ENCODE measurements around the gene FMN1.

Gene FMN1

DNA sequence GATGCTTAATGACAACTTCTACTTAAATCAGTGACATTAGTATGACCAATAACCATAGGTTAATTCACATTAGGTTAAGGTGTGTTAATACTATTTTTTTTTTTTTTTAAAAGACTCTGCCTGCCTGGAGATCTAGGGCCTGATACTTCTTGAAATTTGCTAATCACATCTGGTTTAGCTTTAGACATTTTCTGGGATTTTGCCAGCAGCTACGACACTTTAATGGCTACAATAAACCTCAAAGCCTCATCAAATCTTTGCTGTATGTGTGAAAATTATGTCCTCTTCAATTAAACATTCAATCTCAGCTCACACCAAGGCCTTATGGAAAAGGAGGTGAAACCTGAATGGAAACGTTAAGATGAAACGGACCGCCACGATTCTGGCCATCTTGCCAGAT is 308.8 kb downstream of the FMN1 start:
- DNase-seq (ENCODE audit: low spot score) = no peak

DNA sequence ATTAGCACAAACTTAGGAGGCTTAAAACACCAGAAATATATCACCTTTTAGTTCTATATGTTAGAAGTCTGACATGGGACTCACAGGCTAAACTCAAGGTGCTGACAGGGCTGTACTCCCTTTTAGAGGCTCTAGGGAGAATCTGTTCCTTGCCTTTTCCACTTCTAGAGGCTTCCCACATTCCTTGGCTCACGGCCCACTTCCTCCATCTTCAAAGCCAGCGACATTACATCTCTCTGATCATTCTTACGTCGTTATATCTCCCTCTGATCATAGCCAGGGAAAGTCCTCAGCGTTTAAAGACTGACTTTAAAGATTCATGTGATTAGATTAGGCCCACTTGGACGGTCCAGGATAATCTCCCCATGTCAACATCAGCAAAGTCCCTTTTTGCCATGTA is 310.4 kb downstream of the FMN1 start:
- no peak for DNase-seq (ENCODE audit: low spot score)

DNA sequence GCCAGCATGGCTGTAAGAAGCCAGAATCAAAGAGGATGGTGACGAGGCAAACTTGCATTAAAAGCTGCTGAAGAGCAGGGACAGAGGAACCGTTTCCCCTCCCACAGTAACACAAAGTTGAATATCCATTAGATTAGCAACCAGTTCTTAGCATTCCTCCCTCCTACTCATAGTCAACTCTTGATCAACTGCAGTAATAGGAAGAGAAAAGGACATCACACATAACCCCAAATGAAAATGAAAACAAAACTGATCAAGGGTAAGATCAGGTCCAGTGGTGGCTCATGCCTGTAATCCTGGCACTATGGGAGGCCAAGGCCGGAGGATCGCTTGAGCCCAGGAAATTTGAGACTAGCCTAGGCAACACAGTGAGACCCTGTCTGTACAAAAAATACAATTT is 311.6 kb downstream of the FMN1 start:
- DNase-seq (ENCODE audit: low spot score) = no peak

DNA sequence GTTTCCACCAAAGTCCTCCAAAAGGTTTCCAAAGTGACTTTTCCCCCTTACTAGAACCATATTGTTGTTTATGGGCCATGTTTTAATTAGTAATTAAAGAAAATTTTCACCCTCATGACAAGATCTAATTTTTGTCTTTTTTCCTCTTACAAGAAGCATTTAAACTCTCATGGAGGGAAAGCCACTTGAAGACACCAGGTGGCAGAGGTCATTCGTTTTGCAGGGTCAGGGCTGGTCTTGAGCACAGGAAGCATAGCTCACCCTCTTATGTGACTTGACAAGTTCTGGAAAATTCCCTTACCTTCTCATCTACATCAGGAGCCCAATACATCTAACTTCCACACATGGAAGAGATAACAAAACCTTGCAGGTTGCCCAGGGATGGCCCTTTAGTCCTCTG is 313.0 kb downstream of the FMN1 start:
- DNase-seq (ENCODE audit: low spot score) = no peak

DNA sequence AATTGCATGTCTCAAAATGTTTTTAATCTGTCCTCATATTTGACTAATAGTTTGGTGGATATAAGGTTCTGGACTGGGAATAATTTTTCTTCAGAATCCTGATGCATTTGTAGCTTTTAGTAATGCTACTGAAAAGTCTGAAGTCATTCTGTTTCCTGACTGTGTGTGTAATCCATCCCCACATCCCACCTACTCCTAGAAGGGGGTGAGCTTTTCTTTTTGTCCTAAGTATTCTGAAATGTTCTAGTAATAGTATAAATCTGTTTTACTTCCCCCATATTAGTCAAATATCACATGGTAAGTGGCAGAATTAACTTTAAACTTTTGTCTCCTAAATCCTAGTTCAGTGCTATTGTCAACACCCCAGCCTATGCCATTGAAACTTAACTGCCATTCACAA is 313.9 kb downstream of the FMN1 start:
- DNase-seq (ENCODE audit: low spot score) = no peak

DNA sequence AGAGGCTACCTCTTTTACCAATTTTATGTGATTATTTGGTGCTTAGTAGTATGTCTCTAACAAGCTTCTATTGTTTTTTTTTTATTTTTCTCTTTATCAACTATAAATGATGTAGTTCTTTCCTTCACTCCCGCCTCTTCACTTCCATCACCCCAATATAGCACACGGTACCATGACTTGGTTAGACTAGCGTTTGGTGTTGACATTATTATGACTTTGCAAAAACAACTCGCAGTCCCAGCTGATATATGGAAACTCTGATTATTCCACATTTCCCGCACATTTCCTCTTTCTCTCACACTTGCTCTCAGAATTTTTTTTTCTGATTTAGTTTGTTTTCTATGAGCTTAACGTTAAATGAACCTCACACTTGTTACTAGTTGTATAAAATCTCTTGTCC is 314.5 kb downstream of the FMN1 start:
- no peak for DNase-seq (ENCODE audit: low spot score)

DNA sequence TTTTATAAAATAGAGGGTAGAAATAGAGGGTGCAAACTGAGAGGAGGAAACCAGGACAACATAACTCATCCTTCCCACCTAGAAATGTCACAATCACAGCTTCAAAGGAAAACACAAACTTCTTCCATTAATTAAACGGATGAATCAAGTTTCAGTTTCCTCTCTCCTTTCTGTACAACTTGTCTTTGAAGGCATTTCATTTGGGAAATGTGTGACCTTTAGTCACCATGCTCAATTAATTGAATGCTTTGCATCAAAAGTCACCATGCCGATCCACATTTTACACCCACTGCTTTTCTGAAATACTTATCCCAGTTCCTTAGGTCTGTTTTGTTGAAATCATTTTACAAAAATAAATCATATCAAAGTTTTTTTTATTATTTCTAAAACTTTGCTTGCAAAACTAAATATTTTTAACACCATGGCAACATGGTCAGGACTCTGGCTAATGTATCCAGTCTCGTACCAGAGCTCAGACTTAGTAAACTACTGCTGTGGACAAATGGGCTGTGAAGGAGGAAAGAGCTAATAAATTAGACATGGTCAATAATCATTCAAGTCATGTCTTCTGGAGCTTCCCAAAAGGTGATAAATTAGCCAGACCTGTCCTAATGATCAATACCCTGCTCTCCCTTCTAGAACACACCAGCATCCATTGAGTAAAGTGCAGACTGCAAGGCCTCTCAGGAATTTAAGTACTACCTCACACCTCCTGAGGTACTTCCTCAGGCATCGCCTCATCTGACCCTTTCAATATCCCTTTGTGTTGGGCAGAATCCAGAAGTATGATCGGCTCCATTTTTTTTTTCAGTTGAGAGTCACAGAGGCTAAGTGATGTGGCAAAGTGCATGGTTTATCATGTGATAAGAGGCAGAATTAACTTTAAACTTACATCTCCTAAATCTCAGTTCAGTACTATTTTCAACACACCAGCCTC is 315.4 kb downstream of the FMN1 start:
- DNase-seq (ENCODE audit: low spot score) = no peak

DNA sequence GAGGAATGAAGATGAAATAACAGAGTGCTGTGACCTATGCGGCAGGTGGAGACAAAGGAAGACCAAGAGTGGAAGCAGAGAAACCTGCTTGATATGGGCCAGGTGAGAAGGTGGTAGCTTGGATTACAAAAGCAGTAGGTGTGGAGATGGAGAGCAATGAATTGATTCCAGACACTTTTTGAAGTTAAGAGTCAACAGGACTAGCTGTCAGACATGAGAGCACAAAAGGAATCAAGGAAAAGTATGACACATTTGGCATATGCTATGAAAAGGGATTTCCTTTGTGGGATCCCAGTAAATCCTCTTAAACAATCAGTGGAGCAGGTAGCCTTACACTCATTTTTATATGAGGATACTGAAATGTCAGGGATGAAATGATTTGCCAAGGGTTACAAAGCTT is 316.2 kb downstream of the FMN1 start:
- no peak for DNase-seq (ENCODE audit: low spot score)

DNA sequence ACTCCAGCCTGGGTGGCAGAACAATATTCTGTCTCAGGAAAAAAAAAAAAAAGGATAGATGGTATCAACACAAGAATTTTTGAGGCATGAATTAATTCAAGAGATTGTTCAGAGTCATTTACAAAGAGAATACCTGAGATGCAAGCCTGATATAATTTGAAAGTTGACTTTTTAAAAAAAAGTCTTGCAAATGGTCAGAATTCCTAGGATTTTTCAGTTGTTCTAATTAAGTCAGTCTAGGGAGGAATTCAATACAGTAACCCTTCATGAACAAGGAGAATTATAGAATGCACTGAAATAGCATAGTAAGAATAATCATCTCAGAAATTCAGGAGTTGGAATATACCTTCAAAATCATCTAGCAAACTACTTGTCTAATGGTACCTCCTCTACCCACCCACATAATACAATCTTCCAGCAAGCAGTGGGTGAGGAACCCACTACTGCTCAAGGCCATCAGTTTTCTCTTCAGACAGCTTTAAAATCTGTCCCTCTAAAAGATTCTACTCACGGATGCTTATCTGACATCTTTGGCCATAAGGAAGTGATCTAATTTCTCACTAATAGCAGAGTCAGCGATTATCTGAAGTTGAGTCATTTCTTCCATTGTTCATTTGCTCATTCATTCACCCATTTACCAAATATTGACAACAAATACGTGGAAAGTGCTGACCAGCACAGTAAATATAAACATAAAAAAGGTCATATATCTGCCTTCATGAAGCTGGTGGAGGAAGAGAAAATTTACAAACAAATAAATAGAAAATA is 317.1 kb downstream of the FMN1 start:
- DNase-seq (ENCODE audit: low spot score) = no peak

DNA sequence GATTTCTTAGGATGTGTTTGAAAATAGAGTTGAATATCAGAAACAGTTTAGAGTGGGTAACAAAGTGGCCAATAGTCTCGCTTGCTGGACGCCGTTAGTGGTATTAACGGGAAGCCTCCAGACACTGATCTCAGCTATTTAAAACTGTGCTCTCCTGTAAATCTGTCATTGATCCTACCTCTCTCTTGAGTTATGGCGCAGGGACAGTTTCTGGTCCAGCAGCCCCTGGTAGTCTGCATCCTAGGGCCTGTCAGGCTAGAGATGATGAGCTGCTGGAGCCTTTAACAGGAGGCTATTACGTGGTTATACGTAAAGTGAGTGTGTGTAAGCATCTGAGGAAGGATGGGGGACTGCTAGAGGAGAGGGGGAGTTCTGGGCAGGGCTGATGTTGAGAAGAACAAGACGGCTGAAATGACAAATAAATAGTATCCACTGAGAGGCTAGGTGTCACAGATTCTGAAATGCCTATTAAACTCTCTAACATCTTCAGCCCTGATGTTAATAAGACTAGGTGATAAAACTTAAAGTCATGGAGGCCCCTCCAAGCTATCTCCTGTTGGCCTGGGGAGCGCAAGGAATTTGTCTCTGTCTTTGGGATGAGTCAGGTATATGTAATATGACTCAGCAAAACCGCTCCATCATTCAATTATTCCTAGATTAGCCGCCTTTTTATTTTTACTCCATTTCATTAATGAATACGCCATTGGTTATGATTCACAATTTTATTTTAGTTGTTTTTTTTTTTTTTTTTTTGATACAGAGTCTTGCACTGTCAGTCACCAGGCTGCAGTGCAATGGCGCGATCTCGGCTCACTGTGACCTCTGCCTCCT is 321.0 kb downstream of the FMN1 start:
- DNase-seq (ENCODE audit: low spot score) = no peak

DNA sequence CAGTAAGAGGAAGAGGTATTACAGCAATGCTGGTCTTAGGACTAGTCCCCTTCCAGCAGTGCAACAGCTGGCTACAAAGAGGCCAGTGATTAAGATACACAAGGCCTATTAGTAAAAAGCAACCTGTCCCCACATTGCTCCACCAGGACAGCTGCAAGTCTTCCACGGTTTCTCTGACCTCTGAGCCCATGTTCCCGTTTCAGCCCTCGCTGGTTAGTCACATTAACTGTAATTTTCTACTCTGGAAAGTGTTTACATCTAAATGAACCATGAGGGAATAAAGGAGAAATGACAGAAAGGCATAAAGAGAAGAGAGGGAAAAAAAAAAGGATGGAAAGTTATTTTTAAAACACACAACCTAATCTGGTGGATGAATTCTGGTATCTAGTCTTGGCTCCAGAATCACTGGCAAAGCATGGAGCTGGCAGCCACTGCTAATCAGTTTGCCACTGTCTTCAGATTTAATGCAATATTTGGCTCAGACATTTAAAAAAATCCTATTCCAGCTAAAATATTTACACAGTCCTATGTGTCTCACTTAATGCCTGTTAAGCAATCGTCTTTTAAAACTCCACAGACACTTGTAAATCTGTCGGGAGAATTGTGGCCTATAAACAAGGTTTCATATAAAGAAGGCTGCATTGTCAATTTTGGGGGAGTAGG is 321.8 kb downstream of the FMN1 start:
- no peak for DNase-seq (ENCODE audit: low spot score)

DNA sequence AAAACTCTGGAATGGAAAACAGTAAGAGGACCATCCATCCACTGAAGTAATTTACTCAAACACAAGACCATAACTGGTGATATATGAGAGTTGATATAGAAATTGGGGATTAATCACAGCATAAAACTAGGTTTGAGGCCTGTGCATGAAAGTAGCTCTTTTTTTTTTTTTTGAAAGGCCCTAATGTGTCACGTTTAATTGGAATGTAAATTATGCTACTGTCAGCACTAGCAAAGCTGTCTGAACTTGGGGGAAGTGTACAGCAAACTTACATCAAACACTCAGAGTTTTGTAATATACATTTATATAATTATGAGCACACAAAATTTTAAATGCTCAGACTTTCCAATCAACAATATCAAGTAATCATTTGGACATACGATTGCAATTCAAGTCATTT is 322.6 kb downstream of the FMN1 start:
- no peak for DNase-seq (ENCODE audit: low spot score)

DNA sequence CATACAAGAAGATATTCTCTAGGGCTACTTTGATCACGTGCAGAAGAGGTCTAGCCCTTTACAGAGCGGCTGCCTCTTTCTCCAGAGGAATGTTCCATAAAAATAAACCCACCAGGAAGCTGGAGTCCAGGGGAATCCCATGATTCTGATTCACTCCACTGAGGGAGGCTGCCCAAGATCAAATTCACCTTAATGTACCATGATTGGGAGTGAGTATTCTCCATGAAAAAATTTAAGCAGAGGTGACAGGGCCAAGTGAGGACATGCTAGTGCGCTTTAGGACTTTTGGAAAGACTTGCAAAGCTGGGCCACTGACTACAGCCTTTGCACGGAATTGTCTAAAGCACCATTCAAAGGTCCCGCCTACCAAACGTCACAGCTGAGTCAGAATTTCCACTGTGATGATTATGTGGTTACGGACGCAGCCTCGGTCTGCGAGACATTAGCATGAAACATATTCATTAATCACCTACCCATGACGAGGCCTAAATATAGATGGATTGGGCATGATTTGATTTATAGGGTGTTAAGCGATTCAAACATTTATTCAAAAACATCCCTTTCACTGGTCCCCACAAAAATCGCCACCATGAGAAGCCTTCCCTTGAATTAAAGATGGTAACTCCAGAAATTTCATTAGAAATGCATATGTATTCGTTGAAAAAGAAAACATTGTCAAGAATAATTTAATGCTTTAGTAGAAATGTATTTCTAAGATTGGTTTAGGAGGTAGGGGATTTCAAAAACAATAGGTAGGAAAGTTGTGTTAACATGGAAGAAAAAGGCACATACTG is 324.1 kb downstream of the FMN1 start:
- DNase-seq (ENCODE audit: low spot score) = no peak

DNA sequence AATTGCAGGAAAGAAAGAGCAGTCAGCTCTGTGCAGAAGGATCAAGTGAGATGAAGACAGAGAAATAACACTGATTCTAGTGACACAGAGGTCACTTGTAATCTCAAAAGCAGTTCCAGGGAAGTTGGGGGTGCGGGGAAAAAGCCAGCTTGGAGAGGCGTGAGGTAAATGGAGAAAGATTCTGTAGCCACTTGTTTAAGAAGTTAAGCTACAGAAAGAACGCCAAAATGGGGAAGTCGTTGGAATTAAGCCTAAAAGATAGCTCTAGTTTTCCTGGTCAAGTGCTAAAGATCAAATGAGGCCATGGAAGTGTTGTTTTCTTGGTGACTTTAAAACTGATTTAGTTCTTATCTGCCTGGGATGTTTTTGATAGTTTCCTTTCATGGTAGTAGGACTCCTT is 324.7 kb downstream of the FMN1 start:
- no peak for DNase-seq (ENCODE audit: low spot score)

DNA sequence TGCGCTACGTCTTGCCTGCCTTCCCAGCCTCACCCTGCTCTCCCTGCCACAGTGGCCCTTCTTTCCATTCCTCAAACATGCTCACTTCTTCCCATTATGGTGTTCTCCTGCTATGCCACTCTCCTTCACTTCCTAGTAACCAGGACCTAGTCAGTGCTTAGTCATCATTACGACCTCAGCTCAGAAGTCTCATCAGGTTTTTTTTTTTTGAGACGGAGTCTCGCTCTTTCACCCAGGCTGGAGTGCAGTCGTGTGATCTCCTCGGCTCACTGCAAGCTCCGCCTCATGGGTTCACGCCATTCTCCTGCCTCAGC is 327.2 kb downstream of the FMN1 start:
- no peak for DNase-seq (ENCODE audit: low spot score)

DNA sequence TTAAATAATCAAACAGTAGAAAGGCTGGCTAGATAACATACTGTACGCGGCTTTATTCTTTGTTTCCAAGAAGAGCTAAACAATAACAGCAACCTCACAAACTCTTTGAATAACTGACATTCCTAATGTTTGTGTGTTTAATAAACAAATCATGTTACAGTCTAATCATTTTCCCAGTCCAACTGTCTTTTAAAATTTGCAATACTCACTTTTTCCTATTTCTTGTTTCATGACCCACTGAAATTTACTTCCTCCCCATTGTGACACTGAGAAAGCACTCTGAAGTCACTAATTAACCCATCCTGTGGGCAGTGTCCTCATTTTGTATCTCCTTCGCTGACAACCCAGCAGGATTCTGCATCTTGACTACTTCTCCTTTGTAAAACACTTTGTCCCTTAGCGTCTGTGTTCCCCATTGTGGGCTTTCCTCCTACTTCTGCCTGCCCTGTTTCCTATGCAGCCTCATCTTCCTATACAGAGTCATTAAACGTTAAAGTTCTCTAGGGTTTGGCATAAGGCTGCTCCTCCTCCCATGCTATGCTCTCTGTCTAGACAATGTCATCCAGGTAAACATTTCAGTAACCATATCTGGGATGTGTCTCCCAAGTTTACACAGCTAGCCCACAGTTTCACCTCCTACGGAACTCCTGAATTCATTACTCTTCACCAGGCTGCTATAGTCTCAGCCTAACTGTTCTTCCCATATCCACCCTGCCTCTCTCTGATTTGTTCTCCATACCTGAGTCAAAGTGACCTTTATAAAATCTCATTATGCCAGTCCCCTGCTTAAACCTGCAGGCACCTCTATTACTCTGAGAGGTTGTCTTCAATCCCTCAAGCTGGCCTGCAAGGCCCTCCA is 327.8 kb downstream of the FMN1 start:
- DNase-seq (ENCODE audit: low spot score) = no peak

DNA sequence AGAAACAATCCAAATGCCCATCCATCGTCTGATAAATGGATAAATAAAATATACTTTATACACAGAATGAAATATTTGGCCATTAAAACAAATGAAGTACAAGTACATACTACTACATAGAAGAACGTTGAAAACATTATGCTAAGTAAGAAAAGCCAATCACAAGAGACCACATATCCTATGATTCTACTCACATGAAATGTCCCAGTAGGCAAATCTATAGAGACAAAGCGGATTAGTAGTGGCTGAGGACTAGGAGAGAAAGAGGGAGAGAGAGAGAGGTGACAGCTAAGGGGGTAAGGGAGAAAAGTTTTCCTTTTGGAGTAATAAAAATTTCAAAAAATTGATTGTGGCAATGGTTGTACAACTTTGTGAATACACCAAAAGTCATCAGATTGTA is 329.7 kb downstream of the FMN1 start:
- no peak for DNase-seq (ENCODE audit: low spot score)

DNA sequence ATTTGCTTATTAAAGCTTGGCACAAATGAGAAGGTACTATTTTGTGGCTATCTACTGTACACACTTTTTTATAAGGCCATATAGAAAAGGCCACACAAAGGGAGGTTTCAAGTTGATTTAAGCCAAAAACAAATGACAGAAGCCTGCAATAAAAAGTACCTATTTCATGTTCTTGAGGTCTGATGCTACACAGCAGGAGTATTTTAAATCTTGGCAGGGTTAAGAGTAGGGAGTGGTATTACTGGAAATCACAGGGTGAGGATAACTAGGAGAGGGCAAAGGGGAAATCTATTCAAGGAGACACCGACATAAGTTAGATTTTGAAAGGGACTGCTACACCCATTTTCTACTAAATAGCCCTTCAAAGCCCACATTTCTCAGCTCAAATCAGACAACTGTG is 330.5 kb downstream of the FMN1 start:
- DNase-seq (ENCODE audit: low spot score) = no peak

DNA sequence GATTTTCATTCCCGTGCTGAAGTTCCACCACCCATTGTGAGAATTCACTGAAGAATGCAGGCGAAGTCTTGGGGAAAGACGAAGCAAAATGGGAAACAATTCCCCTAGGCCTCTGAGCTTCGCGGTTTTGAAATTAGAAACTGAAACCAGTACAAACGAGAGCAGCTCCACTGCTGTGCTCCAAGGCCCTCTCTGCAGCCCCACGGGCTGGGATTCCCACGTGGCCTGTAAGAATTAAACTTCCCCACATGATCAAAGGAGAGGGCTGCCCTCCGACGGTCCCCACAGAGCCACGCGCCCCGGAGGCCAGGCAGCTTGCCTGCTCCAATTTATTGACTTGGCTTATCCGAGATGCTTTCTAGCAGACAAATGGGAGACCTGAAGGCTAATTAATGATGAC is 332.8 kb downstream of the FMN1 start:
- DNase-seq (ENCODE audit: low spot score) = no peak

DNA sequence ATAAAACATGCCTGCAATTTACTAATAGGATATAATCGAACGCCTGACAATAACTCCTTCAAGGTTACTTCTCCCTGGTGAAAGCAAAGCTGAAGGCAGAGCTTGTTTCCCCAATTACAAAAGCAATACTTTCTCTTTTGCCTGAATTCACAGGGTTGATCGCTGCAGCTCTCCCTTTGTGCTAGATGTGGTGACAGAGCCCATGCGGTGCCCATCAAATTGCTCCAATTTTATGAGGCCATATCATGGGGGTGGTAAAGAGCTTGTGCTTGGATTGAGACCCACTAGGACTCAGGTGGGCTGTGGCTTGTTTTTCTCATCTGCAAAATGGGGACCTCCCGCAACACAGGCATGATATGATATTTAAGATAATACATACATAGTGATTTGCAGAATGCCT is 333.3 kb downstream of the FMN1 start:
- DNase-seq (ENCODE audit: low spot score) = no peak
